SK-N-SH (cell line): ENCODE measurements around the gene GPATCH1. TPM values are rescaled to one million over a fixed set of nuclear protein-coding genes. Genes with fewer than 3 reads are reported as not detected.
"Not testable (repeated sequence)": the region's sequence is repeated elsewhere in the genome, so short reads cannot be mapped to it uniquely, and the experiment has no call there.

Experiments used
- CTCF ChIA-PET: fragments of 300-600, 350-600 bp; formaldehyde crosslinking; extraction: SDS; loops from one replicate; lab custom pipeline; 2021; lab: Yijun Ruan, JAX
- POLR2A ChIA-PET: fragments of 350-600 bp; sonication (Branson Sonifier 250); formaldehyde crosslinking; extraction: SDS; loops from one replicate; lab custom pipeline; 2020; ENCODE audit warnings: antibody characterized with exemption, inconsistent platforms; lab: Yijun Ruan, JAX
- DNase-seq: peaks from one replicate; pipeline ENCODE4 v3.0.0; 2012
- H2AFZ ChIP-seq: fragments of 200-600 bp; sonication (generic); 2 replicates; pipeline ENCODE4 v1.8.1; 2016; ENCODE audit warnings: antibody characterized with exemption, mild to moderate bottlenecking, low read depth
- H3F3A ChIP-seq: fragments of 200-600 bp; sonication (generic); replicated peaks from 2 replicates; pipeline ENCODE3; 2016; ENCODE audit warnings: antibody characterized with exemption, mild to moderate bottlenecking; ENCODE audit not compliant: insufficient read depth
- H3K27ac ChIP-seq, 2 experiments: fragments of 200-500 bp in 1 of 2; fragments of 200-600 bp in 1 of 2; sonication (Bioruptor generic) in 1 of 2; sonication (generic), shearing (Covaris generic) in 1 of 2; 2 replicates each; pipeline versions ENCODE4 v1.5.1 to v1.6.1; 2014 to 2016; ENCODE audit warnings: low read depth in 2 of 2, inconsistent platforms in 1 of 2, low read length in 1 of 2, mild to moderate bottlenecking in 1 of 2, mixed read lengths in 1 of 2
- H3K27me3 ChIP-seq: fragments of 200-600 bp; sonication (generic), shearing (Covaris generic); 2 replicates; pipeline ENCODE4 v1.6.1; 2016; ENCODE audit warnings: mixed run types; ENCODE audit not compliant: insufficient read depth
- H3K36me3 ChIP-seq, 2 experiments: fragments of 200-500 bp in 1 of 2; fragments of 200-600 bp in 1 of 2; sonication (Bioruptor generic) in 1 of 2; sonication (generic) in 1 of 2; replicated peaks in 1 of 2; 2 replicates each; pipeline versions ENCODE3 to v1.5.1; 2014 to 2016; ENCODE audit warnings: low read length in 1 of 2, mild to moderate bottlenecking in 1 of 2; ENCODE audit not compliant: insufficient read depth in 2 of 2, control insufficient read depth in 1 of 2
- H3K4me1 ChIP-seq, 2 experiments: fragments of 200-500 bp in 1 of 2; fragments of 200-600 bp in 1 of 2; sonication (Bioruptor generic) in 1 of 2; sonication (generic), shearing (Covaris generic) in 1 of 2; 2 replicates each; pipeline versions ENCODE4 v1.5.1 to v1.6.1; 2014 to 2016; ENCODE audit warnings: low read depth in 1 of 2, low read length in 1 of 2, mixed run types in 1 of 2; ENCODE audit not compliant: insufficient read depth in 2 of 2, control insufficient read depth in 1 of 2
- H3K4me2 ChIP-seq: fragments of 200-600 bp; sonication (generic), shearing (Covaris generic); 2 replicates; pipeline ENCODE4 v1.6.1; 2017; ENCODE audit warnings: mixed run types
- H3K4me3 ChIP-seq, 2 experiments: fragments of 200-500 bp in 1 of 2; fragments of 200-600 bp in 1 of 2; sonication (Bioruptor generic) in 1 of 2; sonication (generic), shearing (Covaris generic) in 1 of 2; 2 replicates each; pipeline versions ENCODE4 v1.5.1 to v1.8.1; 2014 to 2016; ENCODE audit warnings: low read depth in 2 of 2, inconsistent platforms in 1 of 2, low read length in 1 of 2, mild to moderate bottlenecking in 1 of 2, mixed read lengths in 1 of 2, moderate library complexity in 1 of 2
- H3K79me2 ChIP-seq: fragments of 200-600 bp; sonication (generic); 2 replicates; pipeline ENCODE4 v1.8.1; 2017; ENCODE audit warnings: mild to moderate bottlenecking; ENCODE audit not compliant: insufficient read depth
- H3K9ac ChIP-seq: fragments of 200-600 bp; sonication (generic); 2 replicates; pipeline ENCODE4 v1.6.1; 2017; ENCODE audit warnings: mixed run types
- H3K9me2 ChIP-seq: fragments of 200-600 bp; sonication (generic); 2 replicates; pipeline ENCODE4 v1.6.1; 2017; ENCODE audit warnings: mixed run types
- H3K9me3 ChIP-seq: fragments of 200-600 bp; sonication (generic); 2 replicates; pipeline ENCODE4 v1.6.1; 2017; ENCODE audit warnings: mixed run types, mild to moderate bottlenecking, moderate library complexity
- H4K20me1 ChIP-seq: fragments of 200-600 bp; sonication (generic); 2 replicates; pipeline ENCODE4 v1.6.1; 2017; ENCODE audit warnings: mild to moderate bottlenecking, mixed run types; ENCODE audit not compliant: insufficient read depth
- CHD2 ChIP-seq: fragments of 150-350 bp; IDR thresholded peaks from 2 replicates; pipeline ENCODE4 v1.6.1; 2018; ENCODE audit warnings: low read length; ENCODE audit not compliant: partially characterized antibody
- FOSL2 ChIP-seq: IDR thresholded peaks from 2 replicates; pipeline ENCODE4 v1.4.0; 2012; ENCODE audit warnings: low read depth, mild to moderate bottlenecking, moderate library complexity, borderline replicate concordance
- FOXJ3 ChIP-seq: sonication (generic); formaldehyde crosslinking; IDR thresholded peaks from 2 replicates; pipeline ENCODE4 v1.5.1; 2020; ENCODE audit warnings: mild to moderate bottlenecking, missing genetic modification reagents
- FOXM1 ChIP-seq: IDR thresholded peaks from 2 replicates; pipeline ENCODE4 v1.4.0; 2012; ENCODE audit warnings: low read depth, mild to moderate bottlenecking
- GABPA ChIP-seq: IDR thresholded peaks from 2 replicates; pipeline ENCODE4 v1.4.0; 2012; ENCODE audit warnings: low read depth, mild to moderate bottlenecking
- GATA2 ChIP-seq: sonication (generic); formaldehyde crosslinking; IDR thresholded peaks from 2 replicates; pipeline ENCODE4 v1.5.0; 2020; ENCODE audit warnings: mild to moderate bottlenecking, missing genetic modification reagents
- JUND ChIP-seq: IDR thresholded peaks from 2 replicates; pipeline ENCODE4 v1.4.0; 2012
- POLR2AphosphoS5 ChIP-seq: IDR thresholded peaks from 2 replicates; pipeline ENCODE4 v1.6.1; 2012; ENCODE audit warnings: low read depth, low read length
- RAD21 ChIP-seq: IDR thresholded peaks from 2 replicates; pipeline ENCODE4 v1.6.1; 2012; ENCODE audit warnings: mild to moderate bottlenecking, low read length
- RCOR1 ChIP-seq: fragments of 150-350 bp; IDR thresholded peaks from 2 replicates; pipeline ENCODE4 v1.6.1; 2017; ENCODE audit warnings: antibody characterized with exemption, low read length
- REST ChIP-seq: IDR thresholded peaks from 2 replicates; pipeline ENCODE4 v1.6.1; 2012; ENCODE audit warnings: mild to moderate bottlenecking, low read depth, low read length, moderate library complexity
- RXRA ChIP-seq: IDR thresholded peaks from 2 replicates; pipeline ENCODE4 v1.4.0; 2012; ENCODE audit warnings: low read depth, mild to moderate bottlenecking, borderline replicate concordance
- SIN3A ChIP-seq: IDR thresholded peaks from 2 replicates; pipeline ENCODE4 v1.6.1; 2012; ENCODE audit warnings: low read depth, mild to moderate bottlenecking, low read length, moderate library complexity, borderline replicate concordance
- SMC3 ChIP-seq: IDR thresholded peaks from 2 replicates; pipeline ENCODE4 v1.6.1; 2012; ENCODE audit warnings: low read depth, low read length, improper control_type of control experiment
- TCF12 ChIP-seq: IDR thresholded peaks from 2 replicates; pipeline ENCODE4 v1.4.0; 2012
- WGBS: methylation state at CpG from one replicate; pipeline ENCODE4 v1.1.6; 2017; ENCODE audit warnings: low lambda C conversion rate; 5-methylcytosine and 5-hydroxymethylcytosine counted together
- polyA plus RNA-seq, 3 experiments: library from polyadenylated mRNA; depleted of rRNA; stranded (reverse); fragments of >200 nt; gene quantifications; 2 replicates each; pipeline ENCODE4 v1.2.3, GENCODE V29; 2012

GPATCH1 gene
- polyA plus RNA-seq, 1 of the 3 experiments (the other 2 are of a cell fraction) = 5.9 TPM

DNA sequence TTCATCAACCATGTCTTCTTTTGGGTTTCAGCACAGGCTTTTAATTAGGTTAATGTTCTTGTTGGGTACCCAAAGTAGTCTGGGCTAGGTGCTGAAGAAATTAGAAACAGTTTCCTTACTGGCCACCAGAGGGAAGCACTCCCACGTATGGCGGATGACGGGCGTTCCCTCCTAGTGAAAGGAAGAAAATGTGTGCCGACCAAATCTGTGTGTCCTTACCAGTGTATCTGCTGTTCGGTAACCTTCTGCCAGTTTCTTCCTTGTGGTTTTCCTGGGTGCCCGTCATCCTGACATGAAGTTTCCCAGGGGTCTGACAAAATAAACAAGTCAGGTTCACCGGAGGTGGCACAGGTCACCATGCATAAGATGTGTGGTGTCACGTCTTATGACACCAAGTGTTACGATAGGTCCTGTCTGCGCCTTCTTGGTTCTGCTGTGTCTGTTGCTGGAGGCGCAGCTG is 45.0 kb downstream of the GPATCH1 start (continued):
- TF ChIP-seq REST = no peak
- TF ChIP-seq RCOR1 = no peak
- TF ChIP-seq FOSL2 = no peak
- no peak for TF ChIP-seq RXRA
- TF ChIP-seq GATA2 (CRISPR knock-in tag) = no peak
- TF ChIP-seq SIN3A = no peak
- TF ChIP-seq RAD21 = peak; percentile 87
- TF ChIP-seq JUND = no peak
- no peak for TF ChIP-seq POLR2AphosphoS5
- TF ChIP-seq CHD2 = no peak
- TF ChIP-seq GABPA = no peak
- TF ChIP-seq FOXM1 = no peak
- peak; percentile 83 for TF ChIP-seq SMC3

GRCh38 chr19:33126712-33127111 is 45.7 kb downstream of the GPATCH1 start:
- H3F3A ChIP-seq, H3K9ac ChIP-seq, DNase-seq, H3K27ac ChIP-seq, H4K20me1 ChIP-seq, H3K79me2 ChIP-seq, H3K4me1 ChIP-seq, H2AFZ ChIP-seq, POLR2A ChIA-PET, H3K9me2 ChIP-seq, H3K4me3 ChIP-seq, H3K9me3 ChIP-seq, H3K4me2 ChIP-seq, H3K27me3 ChIP-seq: not testable (repeated sequence)
- CTCF ChIA-PET = interaction anchor here (0.7 to 18.9 kb wide), 17 partner anchors 7 to 278 kb away, joined by 3 to 215 read pairs (median 5); partner anchors contain the start of genes CEP89 and FAAP24
- 80% methylated on average over 8 of the region's 8 CpGs for WGBS
- peaks cover 5 to 16% of the 10 kb centered on the region in 2 experiments for H3K36me3 ChIP-seq

DNA sequence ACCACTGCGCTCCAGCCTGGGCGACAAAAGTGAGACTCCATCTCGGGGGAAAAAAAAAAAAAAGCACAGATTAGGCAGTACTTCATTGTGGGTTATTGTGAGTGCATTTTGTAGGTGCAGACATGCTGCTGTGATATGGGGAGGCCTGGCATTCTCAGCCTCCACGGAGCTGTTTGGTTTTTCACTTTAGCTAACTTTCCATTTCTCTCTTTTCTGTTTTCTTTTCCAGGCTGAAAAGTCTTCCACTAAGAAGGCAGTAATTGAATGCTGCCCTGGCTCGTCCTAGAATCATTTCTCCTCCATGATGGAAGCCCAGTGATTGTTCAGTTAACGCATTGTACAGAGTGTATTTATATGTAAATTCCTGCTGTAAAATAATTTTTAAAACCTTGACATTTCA is 48.9 kb downstream of the GPATCH1 start:
- H3K9me2 ChIP-seq = no peaks in the 10 kb centered on the region
- peaks cover 0 to 15% of the 10 kb centered on the region in 2 experiments; a peak in 1 of 4 replicates for H3K4me1 ChIP-seq
- no peaks in the 10 kb centered on the region for H3K9me3 ChIP-seq
- DNase-seq = no peak
- peaks cover 4 to 13% of the 10 kb centered on the region in 2 experiments for H3K36me3 ChIP-seq
- H3K27ac ChIP-seq = no peak overlapping the region
- no peaks in the 10 kb centered on the region for H3K27me3 ChIP-seq
- no peaks in the 10 kb centered on the region for H3K79me2 ChIP-seq
- no peak overlapping the region for H3K4me2 ChIP-seq
- H4K20me1 ChIP-seq = no peaks in the 10 kb centered on the region
- POLR2A ChIA-PET = no interaction called here
- H3K9ac ChIP-seq = no peak overlapping the region
- no peaks in the 10 kb centered on the region for H3F3A ChIP-seq
- TF ChIP-seq CHD2 (no peak), FOXJ3 (CRISPR knock-in tag) (no peak), TCF12 (no peak)
- WGBS = 96% methylated on average over 6 of the region's 6 CpGs
- CTCF ChIA-PET = interaction anchor here (1.2 to 1.8 kb wide), 3 partner anchors 10 to 46 kb away, joined by 3 to 4 read pairs (median 4); no protein-coding TSS in a partner anchor
- H3K4me3 ChIP-seq = no peak overlapping the region
- no peak overlapping the region for H2AFZ ChIP-seq
